ENCODE data around the gene EPHA3.

DNA sequence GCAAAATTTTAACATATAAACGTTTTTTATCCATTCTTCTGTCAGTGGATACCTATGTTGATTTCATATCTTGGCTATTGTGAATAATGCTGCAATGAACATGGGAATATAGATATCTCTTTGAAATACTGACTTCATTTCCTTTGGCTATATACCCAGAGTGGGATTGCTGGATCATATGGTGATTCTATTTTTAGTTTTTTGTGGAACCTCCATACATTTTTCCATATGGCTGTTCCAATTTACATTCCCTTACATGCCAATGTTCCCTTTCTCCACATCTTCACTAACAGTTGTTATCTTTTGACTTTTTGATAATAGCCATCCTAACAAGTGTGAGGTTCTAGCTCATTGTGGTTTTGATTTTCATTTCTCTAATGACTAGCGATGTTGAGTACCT is 344.6 kb downstream of the EPHA3 start:
- TF ChIP-seq, protein P1, sequence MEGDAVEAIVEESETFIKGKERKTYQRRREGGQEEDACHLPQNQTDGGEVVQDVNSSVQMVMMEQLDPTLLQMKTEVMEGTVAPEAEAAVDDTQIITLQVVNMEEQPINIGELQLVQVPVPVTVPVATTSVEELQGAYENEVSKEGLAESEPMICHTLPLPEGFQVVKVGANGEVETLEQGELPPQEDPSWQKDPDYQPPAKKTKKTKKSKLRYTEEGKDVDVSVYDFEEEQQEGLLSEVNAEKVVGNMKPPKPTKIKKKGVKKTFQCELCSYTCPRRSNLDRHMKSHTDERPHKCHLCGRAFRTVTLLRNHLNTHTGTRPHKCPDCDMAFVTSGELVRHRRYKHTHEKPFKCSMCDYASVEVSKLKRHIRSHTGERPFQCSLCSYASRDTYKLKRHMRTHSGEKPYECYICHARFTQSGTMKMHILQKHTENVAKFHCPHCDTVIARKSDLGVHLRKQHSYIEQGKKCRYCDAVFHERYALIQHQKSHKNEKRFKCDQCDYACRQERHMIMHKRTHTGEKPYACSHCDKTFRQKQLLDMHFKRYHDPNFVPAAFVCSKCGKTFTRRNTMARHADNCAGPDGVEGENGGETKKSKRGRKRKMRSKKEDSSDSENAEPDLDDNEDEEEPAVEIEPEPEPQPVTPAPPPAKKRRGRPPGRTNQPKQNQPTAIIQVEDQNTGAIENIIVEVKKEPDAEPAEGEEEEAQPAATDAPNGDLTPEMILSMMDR (conservative IDR thresholded peaks at IDR 0.05), result no peak
- no peak for TF ChIP-seq ZFX (IDR thresholded peaks at IDR 0.05)

All from C4-2B (cell line).